IMR-90 (cell line): ENCODE results near the gene COMMD1. TPM values are rescaled to one million over a fixed set of nuclear protein-coding genes. Genes with fewer than 3 reads are reported as not detected.
"Not testable (repeated sequence)": the region's sequence is repeated elsewhere in the genome, so short reads cannot be mapped to it uniquely, and the experiment has no call there.

Experiments
- ATAC-seq: fragments of 200-7000 bp; cut with Tn5 transposase; 2 replicates; pipeline ENCODE4 v1.9.1; 2020; ENCODE audit warnings: low read depth, mild to moderate bottlenecking, moderate library complexity
- BruUV-seq: library from RNA; stranded (reverse); fragments of 400-500 nt; replicated peaks from 2 replicates; lab custom pipeline; 2021; lab: Mats Ljungman, UMichigan
- CTCF ChIA-PET: fragments of 300-600 bp; formaldehyde crosslinking; extraction: SDS; loops from one replicate; lab custom pipeline; 2021; ENCODE audit warnings: antibody characterized with exemption; lab: Yijun Ruan, JAX
- POLR2A ChIA-PET: fragments of 300-600 bp; sonication (Branson Sonifier 250); formaldehyde crosslinking; loops from one replicate; lab custom pipeline; 2022; ENCODE audit warnings: antibody characterized with exemption; ENCODE audit not compliant: unreplicated experiment; lab: Charles Lee
- DNase-seq: peaks from one replicate; pipeline ENCODE4 v3.0.0; 2013
- H2AFZ ChIP-seq: replicated peaks from 2 replicates; pipeline ENCODE3; 2013; ENCODE audit warnings: low read length, mild to moderate bottlenecking; ENCODE audit not compliant: poor library complexity
- H2AK5ac ChIP-seq: 2 replicates; pipeline ENCODE4 v1.6.1; 2013; ENCODE audit warnings: low read depth, low read length, inconsistent platforms
- H2AK9ac ChIP-seq: replicated peaks from 2 replicates; pipeline ENCODE3; 2013; ENCODE audit warnings: mild to moderate bottlenecking, low read depth, low read length, moderate library complexity; ENCODE audit not compliant: poor library complexity
- H2BK120ac ChIP-seq: 2 replicates; pipeline ENCODE4 v1.6.1; 2013; ENCODE audit warnings: low read depth, low read length, inconsistent platforms
- H2BK15ac ChIP-seq: 3 replicates; pipeline ENCODE4 v1.6.1; 2013; ENCODE audit warnings: low read depth, low read length, inconsistent platforms
- H2BK20ac ChIP-seq: 2 replicates; pipeline ENCODE4 v1.6.1; 2013; ENCODE audit warnings: low read depth, mild to moderate bottlenecking, inconsistent platforms, low read length, moderate library complexity
- H2BK5ac ChIP-seq: 2 replicates; pipeline ENCODE4 v1.6.1; 2013; ENCODE audit warnings: mild to moderate bottlenecking, low read depth, low read length, inconsistent platforms; ENCODE audit not compliant: poor library complexity, severe bottlenecking
- H3K14ac ChIP-seq: replicated peaks from 2 replicates; pipeline ENCODE4 v1.6.1; 2013; ENCODE audit warnings: low read depth, low read length, inconsistent platforms
- H3K18ac ChIP-seq: 2 replicates; pipeline ENCODE4 v1.6.1; 2013; ENCODE audit warnings: low read depth, low read length, control low read depth
- H3K23ac ChIP-seq: 2 replicates; pipeline ENCODE4 v1.6.1; 2013; ENCODE audit warnings: low read depth, low read length, inconsistent platforms
- H3K27ac ChIP-seq: 2 replicates; pipeline ENCODE4 v1.5.1; 2013; ENCODE audit warnings: mild to moderate bottlenecking, control low read depth, low read length; ENCODE audit not compliant: insufficient read depth
- H3K27me3 ChIP-seq: 2 replicates; pipeline ENCODE4 v1.6.1; 2013; ENCODE audit warnings: low read length; ENCODE audit not compliant: control insufficient read depth, insufficient read depth
- H3K36me3 ChIP-seq: 2 replicates; pipeline ENCODE4 v1.6.1; 2013; ENCODE audit warnings: low read length, mixed read lengths; ENCODE audit not compliant: control insufficient read depth, insufficient read depth
- H3K4ac ChIP-seq: 2 replicates; pipeline ENCODE4 v1.6.1; 2013; ENCODE audit warnings: low read depth, low read length, inconsistent platforms
- H3K4me1 ChIP-seq: 2 replicates; pipeline ENCODE4 v1.6.1; 2013; ENCODE audit warnings: low read length, mixed read lengths; ENCODE audit not compliant: control insufficient read depth, insufficient read depth
- H3K4me2 ChIP-seq: 2 replicates; pipeline ENCODE4 v1.6.1; 2013; ENCODE audit warnings: low read depth, mild to moderate bottlenecking, control low read depth, low read length, moderate library complexity
- H3K4me3 ChIP-seq: 2 replicates; pipeline ENCODE4 v1.5.1; 2013; ENCODE audit warnings: low read depth, mild to moderate bottlenecking, control low read depth, low read length, moderate library complexity; ENCODE audit not compliant: insufficient read depth
- H3K56ac ChIP-seq: 2 replicates; pipeline ENCODE4 v1.6.1; 2013; ENCODE audit warnings: low read length, inconsistent platforms; ENCODE audit not compliant: insufficient read depth; ENCODE audit errors: extremely low read depth
- H3K79me1 ChIP-seq, 2 experiments: 2 replicates each; pipeline ENCODE4 v1.6.1; 2013; ENCODE audit warnings: low read length in 2 of 2, inconsistent platforms in 1 of 2, low read depth in 1 of 2
- H3K9ac ChIP-seq: 2 replicates; pipeline ENCODE4 v1.6.1; 2013; ENCODE audit warnings: low read depth, low read length, control low read depth
- H3K9me1 ChIP-seq: 2 replicates; pipeline ENCODE4 v1.6.1; 2013; ENCODE audit warnings: low read length, inconsistent platforms; ENCODE audit not compliant: insufficient read depth
- H3K9me3 ChIP-seq: 2 replicates; pipeline ENCODE4 v1.6.1; 2013; ENCODE audit warnings: low read length; ENCODE audit not compliant: control insufficient read depth, insufficient read depth
- H4K20me1 ChIP-seq: 2 replicates; pipeline ENCODE4 v1.6.1; 2013; ENCODE audit warnings: low read length, inconsistent platforms; ENCODE audit not compliant: insufficient read depth
- H4K5ac ChIP-seq: 2 replicates; pipeline ENCODE4 v1.6.1; 2013; ENCODE audit warnings: mild to moderate bottlenecking, low read depth, low read length, control low read depth
- H4K8ac ChIP-seq, 2 experiments: 2 replicates each; pipeline ENCODE4 v1.6.1; 2013; ENCODE audit warnings: low read depth in 2 of 2, low read length in 2 of 2, control low read depth in 1 of 2, inconsistent platforms in 1 of 2
- H4K91ac ChIP-seq: 2 replicates; pipeline ENCODE4 v1.6.1; 2013; ENCODE audit warnings: low read depth, low read length, inconsistent platforms; ENCODE audit not compliant: insufficient read depth
- WGBS, 2 experiments: methylation state at CpG; one replicate each; pipeline versions ENCODE4 v1.1.5 to v1.1.7; 2013; ENCODE audit warnings: missing lambda C conversion rate in 2 of 2; ENCODE audit not compliant: insufficient read length in 1 of 2; ENCODE audit errors: extremely low coverage in 2 of 2; 5-methylcytosine and 5-hydroxymethylcytosine counted together
- dilution Hi-C: fragments of 300-500 bp; cut with HindIII; formaldehyde crosslinking; loops from one replicate; pipeline ENCODE4 v1.14.3; 2018; ENCODE audit warnings: low sequenced_read_pairs; ENCODE audit not compliant: unreplicated experiment
- in situ Hi-C: fragments of 300-500 bp; cut with MboI; formaldehyde crosslinking; loops from 3 replicates; pipeline ENCODE4 v1.14.3; 2019; ENCODE audit warnings: low sequenced_read_pairs, inconsistent platforms, mixed read lengths
- intact Hi-C: fragments of 100-400 bp; cut with micrococcal nuclease; formaldehyde crosslinking; loops from 2 replicates; pipeline ENCODE4 v1.10.0; 2022
- polyA plus RNA-seq, 3 experiments: library from polyadenylated mRNA; depleted of rRNA; stranded (reverse); fragments of >200 nt; gene quantifications; 2 replicates each; pipeline ENCODE4 v1.2.3, GENCODE V29; 2012; ENCODE audit warnings: low replicate concordance in 1 of 3
- total RNA-seq: library from RNA; depleted of rRNA; stranded (reverse); fragments of >200 nt; gene quantifications from 2 replicates; pipeline ENCODE4 v1.2.3, GENCODE V29; 2012

COMMD1 gene
- total and polyA plus RNA-seq, 2 of the 4 experiments (the other 2 are of a cell fraction): 42.8 to 60.4 TPM

GRCh38 chr2:61866482-61867089, 38.9 kb upstream of the COMMD1 start:
- H2BK20ac ChIP-seq, H3K4me3 ChIP-seq, H3K9ac ChIP-seq, DNase-seq, H4K8ac ChIP-seq, POLR2A ChIA-PET, H3K56ac ChIP-seq, H2AK5ac ChIP-seq, H3K4me2 ChIP-seq, BruUV-seq, H3K23ac ChIP-seq, H3K9me1 ChIP-seq, CTCF ChIA-PET, H3K14ac ChIP-seq, H3K18ac ChIP-seq, ATAC-seq, H2AFZ ChIP-seq, H3K4me1 ChIP-seq, H2BK15ac ChIP-seq, H4K20me1 ChIP-seq, dilution Hi-C loops, H3K79me1 ChIP-seq, H2AK9ac ChIP-seq, H4K91ac ChIP-seq, H3K27ac ChIP-seq, H3K4ac ChIP-seq, H4K5ac ChIP-seq, H3K9me3 ChIP-seq, intact Hi-C loops, H3K27me3 ChIP-seq, H2BK5ac ChIP-seq, H2BK120ac ChIP-seq: not testable (repeated sequence)
- in situ Hi-C loops: loop anchor here (10.0 kb wide), 1 partner anchor 372 kb away; no protein-coding TSS in a partner anchor
- peaks cover 51% of the 10 kb centered on the region for H3K36me3 ChIP-seq
- 100% methylated on average over 2 of the region's 14 CpGs; no CpG with 5 or more reads in 1 of the 2 experiments for WGBS, 2 experiments
